Neural progenitor cell (in vitro differentiated cells): ENCODE results near the gene TRAF2. TPM values are rescaled to one million over a fixed set of nuclear protein-coding genes. Genes with fewer than 3 reads are reported as not detected.

Experiments used
- DNase-seq: peaks from one replicate; pipeline ENCODE4 v3.0.0-alpha.2; 2016; ENCODE audit warnings: low spot score
- H2AFZ ChIP-seq: fragments of 200-600 bp; sonication (generic); replicated peaks from 2 replicates; pipeline ENCODE4 v1.6.1; 2016; ENCODE audit warnings: antibody characterized with exemption
- H3F3A ChIP-seq: fragments of 200-600 bp; sonication (generic); 2 replicates; pipeline ENCODE4 v1.6.1; 2016; ENCODE audit warnings: antibody characterized with exemption, low read depth
- H3K27ac ChIP-seq: fragments of 200-600 bp; sonication (generic); 2 replicates; pipeline ENCODE4 v1.5.1; 2016; ENCODE audit warnings: mild to moderate bottlenecking
- H3K27me3 ChIP-seq: fragments of 200-600 bp; sonication (generic); 2 replicates; pipeline ENCODE4 v1.6.1; 2016; ENCODE audit warnings: mild to moderate bottlenecking, moderate library complexity
- H3K36me3 ChIP-seq: fragments of 200-600 bp; sonication (generic); 2 replicates; pipeline ENCODE4 v1.5.1; 2016
- H3K4me1 ChIP-seq: fragments of 200-600 bp; sonication (generic); 2 replicates; pipeline ENCODE4 v1.6.1; 2016; ENCODE audit warnings: mixed run types
- H3K4me2 ChIP-seq: fragments of 200-600 bp; sonication (generic); 2 replicates; pipeline ENCODE4 v1.6.1; 2016
- H3K4me3 ChIP-seq: fragments of 200-600 bp; sonication (generic); 2 replicates; pipeline ENCODE4 v1.5.1; 2016
- H3K79me2 ChIP-seq: fragments of 200-600 bp; sonication (generic); 2 replicates; pipeline ENCODE4 v1.6.1; 2016; ENCODE audit warnings: low read depth
- H3K9ac ChIP-seq: fragments of 200-600 bp; sonication (generic); 2 replicates; pipeline ENCODE4 v1.6.1; 2016
- H3K9me3 ChIP-seq: fragments of 200-600 bp; sonication (generic); 2 replicates; pipeline ENCODE4 v1.5.1; 2016; ENCODE audit warnings: low read depth
- H4K20me1 ChIP-seq: fragments of 200-600 bp; sonication (generic); 2 replicates; pipeline ENCODE4 v1.6.1; 2016; ENCODE audit warnings: low read depth
- H3K27ac Mint-ChIP-seq: 3 replicates; pipeline ENCODE4 v1.8.0; 2021; ENCODE audit warnings: mixed read lengths
- H3K27me3 Mint-ChIP-seq: 2 replicates; pipeline ENCODE4 v1.8.0; 2022; ENCODE audit warnings: low read depth, mild to moderate bottlenecking, inconsistent platforms, moderate library complexity, mixed read lengths; ENCODE audit not compliant: insufficient read depth
- H3K36me3 Mint-ChIP-seq: 3 replicates; pipeline ENCODE4 v1.8.0; 2021; ENCODE audit warnings: mixed read lengths
- H3K4me1 Mint-ChIP-seq: 3 replicates; pipeline ENCODE4 v1.8.0; 2021; ENCODE audit warnings: mixed read lengths
- H3K4me3 Mint-ChIP-seq: 3 replicates; pipeline ENCODE4 v1.8.0; 2021; ENCODE audit warnings: mild to moderate bottlenecking, moderate library complexity, mixed read lengths
- H3K9me3 Mint-ChIP-seq: 3 replicates; pipeline ENCODE4 v1.8.0; 2020; ENCODE audit warnings: mixed read lengths
- CTCF ChIP-seq: fragments of 200-600 bp; sonication (generic); IDR thresholded peaks from 2 replicates; pipeline ENCODE4 v1.5.1; 2017; ENCODE audit warnings: antibody characterized with exemption, mild to moderate bottlenecking
- EZH2 ChIP-seq: fragments of 200-600 bp; sonication (generic); IDR thresholded peaks from 2 replicates; pipeline ENCODE4 v1.6.1; 2017; ENCODE audit warnings: antibody characterized with exemption, mild to moderate bottlenecking, moderate library complexity
- EZH2phosphoT487 ChIP-seq: fragments of 200-600 bp; sonication (generic); IDR thresholded peaks from 2 replicates; pipeline ENCODE4 v1.6.1; 2017; ENCODE audit warnings: antibody characterized with exemption
- total RNA-seq: library from RNA; depleted of rRNA; stranded (reverse); fragments of >200 nt; gene quantifications from 2 replicates; pipeline ENCODE4 v1.2.3, GENCODE V29; 2015; ENCODE audit warnings: low replicate concordance

The TRAF2 gene
- total RNA-seq, 1 donor from 2014 or later = 16.1 TPM

DNA sequence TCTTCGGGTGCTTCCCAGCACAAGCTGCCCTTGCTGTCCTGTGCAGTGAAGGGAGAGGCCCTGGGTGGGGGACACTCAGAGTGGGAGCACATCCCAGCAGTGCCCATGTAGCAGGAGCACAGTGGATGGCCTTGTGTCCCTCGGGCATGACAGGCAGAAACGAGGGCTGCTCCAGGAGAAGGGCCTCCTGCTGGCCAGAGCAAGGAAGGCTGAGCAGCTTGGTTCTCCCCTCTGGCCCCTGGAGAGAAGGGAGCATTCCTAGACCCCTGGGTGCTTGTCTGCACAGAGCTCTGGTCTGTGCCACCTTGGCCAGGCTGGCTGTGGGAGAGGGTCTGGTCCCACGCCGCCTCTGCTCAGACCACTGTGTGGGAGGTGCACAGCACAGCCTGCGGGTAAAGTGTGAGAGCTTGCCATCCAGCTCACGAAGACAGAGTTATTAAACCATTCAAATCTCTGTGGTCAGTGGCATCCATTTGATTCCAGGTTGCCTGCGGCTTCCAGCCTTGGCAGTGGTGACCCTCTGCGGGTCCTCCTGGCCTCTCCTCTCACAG is 39.9 kb downstream of the TRAF2 start:
- Histone ChIP-seq H2AFZ (no peak overlapping the region), H3K4me2 (no peak overlapping the region), H3K4me3 (no peak overlapping the region), H3K79me2 (no peaks in the 10 kb centered on the region), H3K36me3 (no peaks in the 10 kb centered on the region), H3K27me3 (no peaks in the 10 kb centered on the region), H3K27ac (no peak overlapping the region), H3K4me1 (no peaks in the 10 kb centered on the region), H3K9me3 (no peaks in the 10 kb centered on the region), H3F3A (no peaks in the 10 kb centered on the region), H4K20me1 (peaks cover 3% of the 10 kb centered on the region), H3K9ac (no peak overlapping the region)
- H3K4me1 Mint-ChIP-seq = no peaks in the 10 kb centered on the region
- H3K4me3 Mint-ChIP-seq = no peak overlapping the region
- no peak for TF ChIP-seq CTCF
- no peak for TF ChIP-seq EZH2
- TF ChIP-seq EZH2phosphoT487 = no peak
- DNase-seq = no peak
- no peaks in the 10 kb centered on the region for H3K9me3 Mint-ChIP-seq
- no peak overlapping the region for H3K27ac Mint-ChIP-seq
- peaks cover 7% of the 10 kb centered on the region for H3K36me3 Mint-ChIP-seq
- H3K27me3 Mint-ChIP-seq = no peaks in the 10 kb centered on the region

- no peak for DNase-seq
- Mint-ChIP-seq H3K27ac (no peak overlapping the region), H3K4me1 (no peaks in the 10 kb centered on the region), H3K36me3 (peaks cover 10% of the 10 kb centered on the region), H3K9me3 (peaks cover 2% of the 10 kb centered on the region), H3K27me3 (no peaks in the 10 kb centered on the region), H3K4me3 (no peak overlapping the region)
- no peaks in the 10 kb centered on the region for H3K4me1 ChIP-seq
- H3K9ac ChIP-seq = no peak overlapping the region
- H3F3A ChIP-seq = no peaks in the 10 kb centered on the region
- H4K20me1 ChIP-seq = peaks cover 3% of the 10 kb centered on the region
- H3K9me3 ChIP-seq = no peaks in the 10 kb centered on the region
- H2AFZ ChIP-seq = no peak overlapping the region
- H3K27me3 ChIP-seq = no peaks in the 10 kb centered on the region
- H3K79me2 ChIP-seq = no peaks in the 10 kb centered on the region
- TF ChIP-seq CTCF = no peak
- no peak for TF ChIP-seq EZH2phosphoT487
- H3K4me2 ChIP-seq = no peak overlapping the region
- no peaks in the 10 kb centered on the region for H3K36me3 ChIP-seq
- H3K4me3 ChIP-seq = no peak overlapping the region
- no peak overlapping the region for H3K27ac ChIP-seq
Observed at GRCh38 chr9:136926749-136927148, 40.4 kb downstream of the TRAF2 start.

- H3K79me2 ChIP-seq = no peaks in the 10 kb centered on the region
- no peaks in the 10 kb centered on the region for H3K27me3 ChIP-seq
- H4K20me1 ChIP-seq = peaks cover 3% of the 10 kb centered on the region
- no peak for DNase-seq
- TF ChIP-seq CTCF = no peak
- TF ChIP-seq EZH2 = no peak
- no peak for TF ChIP-seq EZH2phosphoT487
- H3K9me3 Mint-ChIP-seq = peaks cover 5% of the 10 kb centered on the region
- no peaks in the 10 kb centered on the region for H3F3A ChIP-seq
- H3K4me3 ChIP-seq = no peak overlapping the region
- H2AFZ ChIP-seq = no peak overlapping the region
- H3K4me1 ChIP-seq = no peaks in the 10 kb centered on the region
- no peaks in the 10 kb centered on the region for H3K4me1 Mint-ChIP-seq
- H3K4me3 Mint-ChIP-seq = no peak overlapping the region
- H3K9me3 ChIP-seq = no peaks in the 10 kb centered on the region
- no peak overlapping the region for H3K4me2 ChIP-seq
- H3K27ac ChIP-seq = no peak overlapping the region
- no peak overlapping the region for H3K27ac Mint-ChIP-seq
- H3K9ac ChIP-seq = no peak overlapping the region
- H3K36me3 ChIP-seq = no peaks in the 10 kb centered on the region
- H3K36me3 Mint-ChIP-seq = peaks cover 15% of the 10 kb centered on the region
- H3K27me3 Mint-ChIP-seq = no peaks in the 10 kb centered on the region
Observed at GRCh38 chr9:136927343-136928271, 41.3 kb downstream of the TRAF2 start.
